H4 (cell line): ENCODE measurements around the gene PDE9A. TPM values are rescaled to one million over a fixed set of nuclear protein-coding genes. Genes with fewer than 3 reads are reported as not detected.

Experiments
- DNase-seq: peaks from one replicate; pipeline ENCODE4 v3.0.0-alpha.2; 2015; ENCODE audit warnings: low spot score
- total RNA-seq: library from RNA; depleted of rRNA; stranded (reverse); fragments of >200 nt; shearing (Covaris generic); gene quantifications from 2 replicates; pipeline ENCODE4 v1.2.3, GENCODE V29; 2014

Gene PDE9A
- total RNA-seq, 1 experiment from 2014 or later = 6.4 TPM

GRCh38 chr21:42687796-42688195 is 34.4 kb downstream of the PDE9A start:
- DNase-seq = no peak

DNA sequence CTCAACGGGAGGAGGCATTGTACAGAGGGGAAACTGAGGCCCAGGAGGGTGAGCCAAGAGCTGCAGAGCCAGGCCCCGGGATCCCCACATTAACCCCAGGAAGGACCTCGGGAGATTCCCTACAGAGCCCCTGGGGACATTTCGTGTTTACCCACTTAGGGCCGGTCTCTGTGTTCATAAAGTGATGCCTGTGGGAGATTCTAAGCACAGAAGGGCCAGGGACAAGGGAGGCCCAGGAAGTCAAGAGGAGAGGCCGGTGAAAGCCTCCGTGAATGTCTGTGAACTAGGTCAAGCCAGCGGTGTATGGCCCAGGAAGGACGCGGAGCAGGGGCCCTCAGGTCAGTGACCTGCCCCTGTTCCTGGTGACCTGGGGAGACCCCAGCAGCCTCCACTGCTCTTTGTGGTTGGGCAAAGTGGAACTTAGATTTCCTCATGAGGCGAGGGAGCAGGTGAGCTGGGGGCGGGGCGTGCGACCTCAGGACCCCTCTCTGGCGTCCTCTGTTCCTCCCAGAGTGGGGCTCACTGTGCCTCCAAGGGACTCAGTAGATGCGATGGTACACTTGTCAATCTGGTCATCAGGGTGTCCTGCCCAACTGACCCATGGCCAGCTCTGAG is 34.9 kb downstream of the PDE9A start:
- DNase-seq = no peak

DNA sequence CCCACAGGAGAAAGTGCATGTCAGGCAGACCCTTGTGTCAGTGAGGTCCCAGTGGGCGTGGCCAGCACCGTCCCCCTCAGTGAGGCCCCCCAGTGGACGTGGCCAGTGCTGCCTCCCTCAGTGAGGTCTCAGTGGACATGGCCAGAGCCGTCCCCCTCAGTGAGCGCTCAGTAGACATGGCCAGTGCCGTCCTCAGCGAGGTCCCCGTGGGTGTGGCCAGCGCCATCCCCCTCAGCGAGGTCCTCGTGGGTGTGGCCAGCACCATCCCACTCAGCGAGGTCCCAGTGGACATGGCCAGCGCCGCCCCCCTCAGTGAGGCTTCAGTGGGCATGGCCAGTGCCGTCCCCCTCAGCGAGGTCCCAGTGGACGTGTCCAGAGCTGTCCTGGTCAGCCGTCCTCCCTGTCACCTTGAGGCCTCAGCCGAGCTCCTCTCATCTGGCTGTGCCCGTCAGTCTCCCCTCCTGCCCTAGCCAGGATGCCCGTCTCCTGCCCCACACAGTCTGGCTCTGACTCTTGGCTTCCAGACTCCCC is 35.5 kb downstream of the PDE9A start:
- no peak for DNase-seq

- no peak for DNase-seq
Observed at GRCh38 chr21:42690586-42690985, 37.2 kb downstream of the PDE9A start.

GRCh38 chr21:42691901-42692559 is 38.6 kb downstream of the PDE9A start:
- no peak for DNase-seq

DNA sequence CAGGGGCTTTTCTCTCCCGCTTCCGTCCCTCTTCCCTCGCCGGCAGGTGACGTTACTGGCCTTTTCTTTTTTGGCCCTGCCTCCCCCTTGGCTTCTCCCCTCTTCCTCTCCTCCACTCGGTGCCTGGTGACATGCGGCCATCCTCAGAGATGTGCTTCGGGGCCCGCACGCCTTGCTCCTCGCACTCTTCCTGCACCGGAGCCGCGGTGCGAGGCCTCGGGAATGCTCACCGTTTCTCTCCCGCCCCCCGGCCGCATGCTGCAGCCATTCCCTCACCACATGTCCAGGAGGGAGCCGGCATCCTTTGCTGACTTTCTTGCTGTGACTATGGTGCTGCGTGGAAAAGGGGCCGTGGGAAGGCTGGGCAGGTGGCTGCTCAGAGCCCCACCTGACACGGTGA is 39.3 kb downstream of the PDE9A start:
- DNase-seq = no peak

DNA sequence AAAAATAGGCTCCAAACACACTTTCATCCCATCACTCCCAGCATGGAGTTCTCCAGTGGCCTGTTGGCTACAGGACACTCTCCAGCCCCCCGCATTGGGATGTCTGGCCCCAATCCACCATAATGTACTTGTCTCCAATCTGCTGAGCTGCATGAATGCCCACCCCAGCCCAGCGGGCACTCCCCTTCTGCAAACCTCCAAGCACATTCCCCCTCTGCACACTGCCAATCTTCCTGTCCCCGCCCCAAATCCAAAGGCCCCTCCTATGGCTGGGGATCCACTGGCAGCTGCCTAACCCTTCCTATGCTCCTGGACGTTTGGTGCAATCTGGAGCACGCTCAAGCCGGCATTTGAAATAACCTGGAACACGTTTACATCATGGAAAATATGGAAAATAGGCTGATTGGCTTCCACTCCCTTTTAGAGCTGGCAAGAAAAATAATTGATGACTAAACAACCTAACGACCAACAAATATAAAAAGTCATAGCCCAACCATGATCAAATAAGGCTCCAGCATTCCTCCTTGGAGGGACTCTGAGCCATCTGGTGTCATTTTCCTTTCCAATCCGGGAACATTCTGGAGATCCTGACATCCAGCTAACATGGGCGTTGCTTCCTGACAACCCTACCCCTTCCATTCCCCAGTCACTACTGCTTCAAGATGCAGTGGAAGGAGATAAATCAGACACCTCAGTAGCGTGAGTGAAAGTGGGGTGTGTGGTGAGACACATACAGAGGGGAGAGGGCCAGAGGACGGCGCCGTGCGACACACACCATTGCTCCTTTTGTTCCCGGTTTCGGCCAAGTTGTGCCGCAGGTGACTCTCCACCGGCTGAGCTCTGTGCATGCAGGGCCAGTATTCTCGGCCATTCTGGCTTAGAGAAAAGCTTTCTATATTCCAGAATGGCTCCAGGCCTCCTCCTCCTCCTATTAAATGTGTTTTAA is 41.6 kb downstream of the PDE9A start:
- DNase-seq = no peak

- DNase-seq = no peak
Observed at GRCh38 chr21:42695697-42696380, 42.4 kb downstream of the PDE9A start.

DNA sequence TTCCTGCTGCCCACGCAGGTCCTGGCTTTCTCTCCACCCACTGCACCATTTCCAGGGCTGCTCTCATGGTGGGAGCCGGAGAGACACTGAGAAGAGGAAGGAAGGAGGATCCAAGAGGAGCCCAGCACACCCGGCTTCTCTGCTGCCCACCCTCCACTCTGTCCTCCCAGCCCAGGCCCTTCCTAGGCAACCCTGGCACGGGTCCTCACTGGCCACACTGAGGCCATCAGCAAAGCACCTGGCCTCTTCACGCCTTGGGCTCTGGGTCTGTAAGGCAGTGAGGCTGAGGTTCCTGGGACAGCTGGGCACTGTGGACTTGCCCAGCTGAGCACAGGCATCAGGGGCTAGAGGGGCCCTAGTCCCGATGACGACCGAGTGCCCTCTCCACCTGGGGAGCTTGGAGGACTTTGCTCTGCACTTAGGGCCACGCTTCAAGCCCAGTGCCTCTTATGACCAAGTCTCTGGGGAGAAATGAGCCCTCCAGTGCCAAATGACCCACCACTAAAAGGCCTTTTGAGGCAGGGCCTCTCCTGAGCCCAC is 43.1 kb downstream of the PDE9A start:
- DNase-seq = no peak

- no peak for DNase-seq
Observed at GRCh38 chr21:42698733-42699132, 45.3 kb downstream of the PDE9A start.

DNA sequence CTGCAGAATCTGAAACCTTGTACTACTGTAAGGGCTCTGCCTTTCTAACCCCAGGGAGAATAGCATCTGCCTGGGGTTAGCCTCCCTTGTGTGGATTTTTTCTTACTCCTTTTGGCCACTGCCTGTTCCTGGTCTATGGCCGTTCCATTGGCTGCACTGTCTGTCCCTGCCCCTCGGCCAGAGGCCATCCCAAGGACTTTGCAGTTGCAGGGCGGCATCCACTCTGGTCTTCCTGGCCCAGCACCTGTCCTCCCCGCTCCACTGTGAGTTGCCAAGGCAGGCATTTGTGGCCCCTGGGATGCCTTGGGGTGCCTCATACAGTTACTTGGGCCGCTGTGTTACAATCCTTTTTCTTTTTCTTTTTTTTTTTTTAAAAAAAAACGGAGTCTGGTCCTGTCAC is 45.8 kb downstream of the PDE9A start:
- DNase-seq = no peak

GRCh38 chr21:42701706-42702456 is 48.5 kb downstream of the PDE9A start:
- no peak for DNase-seq

GRCh38 chr21:42702720-42703119 is 49.3 kb downstream of the PDE9A start:
- DNase-seq = no peak

- DNase-seq = no peak
Observed at GRCh38 chr21:42703136-42703908, 49.9 kb downstream of the PDE9A start.

DNA sequence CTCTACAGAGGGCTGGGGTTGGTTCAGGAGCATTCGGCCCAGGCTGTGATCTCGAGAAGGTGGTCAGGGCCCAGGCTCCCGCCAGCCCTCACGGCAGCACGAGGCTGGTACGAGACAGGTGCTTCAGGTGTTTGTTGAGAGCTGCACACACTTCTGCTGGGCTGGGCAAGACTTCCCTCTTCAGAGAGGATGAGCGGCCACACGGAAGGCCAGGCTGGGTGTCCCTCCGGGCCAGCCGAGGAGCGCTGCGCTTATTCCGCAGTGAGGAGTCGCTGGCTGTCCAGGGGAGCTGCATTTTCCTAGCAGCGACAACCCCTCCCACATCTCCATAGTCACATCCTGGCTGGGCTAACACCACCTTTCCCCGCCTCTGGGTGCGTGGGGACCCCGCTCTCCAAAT is 50.5 kb downstream of the PDE9A start:
- DNase-seq = no peak

DNA sequence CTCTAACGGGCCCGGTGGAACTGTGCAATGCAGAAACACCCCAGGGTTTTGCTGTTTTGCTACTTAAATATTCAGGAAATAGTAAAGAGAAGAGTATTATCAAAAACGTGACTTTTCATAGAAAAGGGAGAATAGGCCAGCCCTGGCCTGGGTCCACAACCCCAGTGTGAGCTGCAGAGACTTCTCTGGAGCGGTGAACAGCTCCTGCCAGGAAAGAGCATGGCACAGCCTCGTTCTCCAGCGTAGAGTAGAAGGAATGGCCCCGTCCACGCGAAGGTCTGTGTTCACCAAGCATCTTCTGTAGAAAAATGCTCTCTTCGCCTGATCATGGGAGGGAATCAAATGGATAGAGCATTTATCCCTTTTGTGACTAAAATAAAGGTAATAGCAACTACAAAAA is 51.4 kb downstream of the PDE9A start:
- no peak for DNase-seq

DNA sequence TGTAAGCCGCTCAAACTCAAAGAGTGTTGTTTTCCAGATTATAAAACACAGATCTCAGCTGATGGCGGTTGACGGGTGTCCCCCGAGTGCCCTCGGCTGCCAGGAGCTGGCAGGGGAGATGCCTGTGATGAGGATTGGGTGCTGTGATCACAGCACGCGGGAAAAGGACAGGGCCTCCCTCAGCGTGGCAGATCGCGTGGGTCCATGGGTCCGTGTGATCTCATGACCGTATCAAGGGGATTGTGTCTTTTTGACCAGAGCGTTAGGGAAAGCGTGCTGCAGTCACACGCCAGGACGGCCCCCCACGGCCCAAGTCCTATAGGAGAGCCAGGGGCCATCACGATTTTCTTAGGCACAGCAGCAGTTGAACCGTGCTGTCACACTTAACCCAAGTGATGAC is 51.9 kb downstream of the PDE9A start:
- DNase-seq = no peak

DNA sequence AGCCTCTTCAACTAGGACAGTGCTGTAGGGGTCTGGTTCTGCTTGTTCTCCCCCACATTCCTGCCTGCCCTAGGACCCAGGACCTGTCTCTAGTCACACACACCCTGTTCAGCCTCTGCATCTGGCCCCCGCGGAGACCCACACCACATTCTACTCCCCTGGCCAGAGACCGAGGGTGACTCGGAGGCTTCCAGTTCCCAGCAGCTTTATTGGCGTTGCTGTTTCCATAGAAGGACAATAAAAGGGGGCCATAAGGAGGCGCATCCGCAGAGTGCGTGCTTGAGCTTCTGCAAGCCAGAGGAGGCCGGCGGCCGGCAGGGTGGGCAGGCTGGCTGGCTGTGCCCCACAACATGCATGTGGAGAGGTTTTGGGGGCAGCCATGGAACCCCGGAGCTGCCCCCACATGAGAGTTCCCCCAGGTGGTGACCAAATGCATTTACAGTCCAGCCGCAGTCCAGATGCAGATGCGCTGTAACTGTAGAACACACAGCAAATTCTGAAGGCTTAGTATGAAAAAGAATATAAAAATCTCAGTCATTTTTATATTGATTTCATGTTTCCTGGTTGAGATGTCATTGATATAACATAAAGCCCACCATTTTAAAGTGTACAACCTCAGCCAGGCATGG is 52.4 kb downstream of the PDE9A start:
- no peak for DNase-seq

GRCh38 chr21:42706765-42707164 is 53.3 kb downstream of the PDE9A start:
- DNase-seq = no peak
